Uterus (tissue), 2 donors: ENCODE measurements around the gene SYNRG.

Source experiments
- POLR2A ChIP-seq, 2 donors: fragments of 450-650 bp; IDR thresholded peaks; one replicate each; pipeline ENCODE4 v1.6.1; 2016; ENCODE audit warnings: antibody characterized with exemption in 2 of 2, mild to moderate bottlenecking in 1 of 2, moderate library complexity in 1 of 2
- TF ChIP-seq, protein P1 (sequence below), 4 experiments: fragments of 200-600 bp in 2 of 4; fragments of 450-650 bp in 2 of 4; sonication (generic) in 2 of 4; IDR thresholded peaks; one replicate each; pipeline ENCODE4 v1.5.1; 2016 to 2019; ENCODE audit warnings: antibody characterized with exemption in 4 of 4, mild to moderate bottlenecking in 2 of 4, moderate library complexity in 1 of 4

GRCh38 chr17:37535906-37536305 is 73.3 kb downstream of the SYNRG start:
- no peak for TF ChIP-seq POLR2A (IDR thresholded peaks at IDR 0.05)
- TF ChIP-seq, protein P1, sequence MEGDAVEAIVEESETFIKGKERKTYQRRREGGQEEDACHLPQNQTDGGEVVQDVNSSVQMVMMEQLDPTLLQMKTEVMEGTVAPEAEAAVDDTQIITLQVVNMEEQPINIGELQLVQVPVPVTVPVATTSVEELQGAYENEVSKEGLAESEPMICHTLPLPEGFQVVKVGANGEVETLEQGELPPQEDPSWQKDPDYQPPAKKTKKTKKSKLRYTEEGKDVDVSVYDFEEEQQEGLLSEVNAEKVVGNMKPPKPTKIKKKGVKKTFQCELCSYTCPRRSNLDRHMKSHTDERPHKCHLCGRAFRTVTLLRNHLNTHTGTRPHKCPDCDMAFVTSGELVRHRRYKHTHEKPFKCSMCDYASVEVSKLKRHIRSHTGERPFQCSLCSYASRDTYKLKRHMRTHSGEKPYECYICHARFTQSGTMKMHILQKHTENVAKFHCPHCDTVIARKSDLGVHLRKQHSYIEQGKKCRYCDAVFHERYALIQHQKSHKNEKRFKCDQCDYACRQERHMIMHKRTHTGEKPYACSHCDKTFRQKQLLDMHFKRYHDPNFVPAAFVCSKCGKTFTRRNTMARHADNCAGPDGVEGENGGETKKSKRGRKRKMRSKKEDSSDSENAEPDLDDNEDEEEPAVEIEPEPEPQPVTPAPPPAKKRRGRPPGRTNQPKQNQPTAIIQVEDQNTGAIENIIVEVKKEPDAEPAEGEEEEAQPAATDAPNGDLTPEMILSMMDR (IDR thresholded peaks at IDR 0.05) = no peak
